NCI-H187 (cell line): Measurements from ENCODE around the gene PDE8A.

Experiments used
- DNase-seq, 2 experiments: peaks; one replicate each; lab custom pipeline; 2025; lab: John Stamatoyannopoulos, UW

The PDE8A gene

DNA sequence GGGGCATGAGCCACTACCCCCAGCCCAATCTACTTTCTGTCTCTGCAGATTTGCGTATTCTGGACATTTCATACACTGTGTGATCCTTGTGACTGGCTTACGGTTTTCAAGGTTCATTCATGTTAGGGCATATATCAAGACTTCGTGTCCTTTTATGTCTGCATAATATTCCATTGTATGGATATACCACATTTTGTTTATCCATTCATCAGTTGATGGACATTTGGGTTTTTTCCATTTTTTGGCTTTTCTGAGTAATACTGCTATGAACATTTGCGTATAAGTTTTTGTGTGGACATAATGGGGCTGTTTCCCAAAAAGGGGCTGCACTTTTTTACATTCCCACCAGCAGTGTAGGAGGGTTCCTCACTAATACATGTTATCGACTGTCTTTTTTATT is 106.6 kb downstream of the PDE8A start:
- DNase-seq = no peak

DNA sequence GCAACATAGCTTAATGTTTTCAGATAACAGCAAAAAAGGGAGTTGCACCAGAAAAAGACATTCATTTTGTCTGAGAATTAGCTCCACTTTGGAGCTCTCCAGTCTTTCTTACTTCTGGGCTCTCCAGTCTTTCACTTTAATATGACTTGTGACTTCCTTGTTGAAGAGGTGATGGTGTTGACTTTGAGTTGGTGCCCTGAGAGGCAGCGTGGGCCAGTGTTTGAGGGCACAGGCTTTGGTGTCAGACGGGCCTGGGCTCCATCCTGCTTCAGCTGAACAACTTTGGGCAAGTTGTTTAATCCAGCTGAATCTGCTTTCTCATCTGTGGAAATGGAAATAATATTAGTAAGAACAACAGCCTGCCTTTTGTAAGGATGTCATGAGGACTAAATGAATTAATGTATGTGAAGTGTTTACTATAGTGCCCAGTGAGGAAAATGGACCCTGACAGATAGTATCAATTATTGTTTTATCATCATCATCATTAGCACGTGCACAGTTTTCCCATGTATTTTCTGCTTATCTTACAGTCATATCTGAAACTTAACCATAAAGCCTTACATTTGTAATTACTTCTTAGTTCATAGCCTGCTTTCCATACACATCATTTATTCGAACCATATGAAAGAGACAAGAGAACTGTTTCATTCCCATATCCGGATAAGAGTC is 108.4 kb downstream of the PDE8A start:
- no peak for DNase-seq

DNA sequence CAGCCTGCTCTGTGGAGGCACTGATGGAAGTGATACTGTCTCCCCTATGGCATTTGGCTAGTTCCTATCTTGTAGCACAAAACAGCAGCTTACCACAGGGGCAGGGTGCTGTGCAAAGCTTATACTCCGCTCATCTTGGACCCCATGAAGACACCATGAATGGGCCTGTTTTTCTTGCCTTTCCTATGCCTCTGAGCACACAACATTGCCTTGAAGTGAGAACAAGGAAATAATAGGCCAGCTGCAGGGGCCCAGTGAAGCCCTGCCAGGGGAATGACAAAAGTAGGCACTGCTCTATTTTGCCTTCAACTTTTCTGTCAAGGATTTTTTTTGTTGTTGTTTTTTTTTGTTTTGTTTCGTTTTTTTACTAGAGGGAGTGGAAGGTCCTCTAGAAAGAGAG is 110.3 kb downstream of the PDE8A start:
- DNase-seq = no peak

DNA sequence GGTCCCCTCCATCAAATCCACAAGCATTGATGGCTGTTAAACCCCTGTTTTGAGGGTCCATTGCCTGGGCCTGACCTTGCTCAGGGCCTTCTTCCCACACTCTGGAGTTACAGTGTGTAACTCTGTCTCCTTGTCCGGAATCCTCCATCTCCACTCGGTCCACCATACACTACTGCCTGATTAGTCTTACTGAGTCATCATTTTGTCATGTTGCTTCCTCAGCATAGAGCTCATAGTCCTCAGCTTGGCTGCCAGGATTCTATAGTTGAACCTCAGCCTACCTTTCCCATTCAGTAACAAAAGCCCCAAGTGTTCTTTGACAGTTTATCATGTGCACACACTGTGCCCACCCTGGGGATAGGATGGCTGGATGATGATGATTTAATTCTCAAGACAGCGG is 113.0 kb downstream of the PDE8A start:
- no peak for DNase-seq

DNA sequence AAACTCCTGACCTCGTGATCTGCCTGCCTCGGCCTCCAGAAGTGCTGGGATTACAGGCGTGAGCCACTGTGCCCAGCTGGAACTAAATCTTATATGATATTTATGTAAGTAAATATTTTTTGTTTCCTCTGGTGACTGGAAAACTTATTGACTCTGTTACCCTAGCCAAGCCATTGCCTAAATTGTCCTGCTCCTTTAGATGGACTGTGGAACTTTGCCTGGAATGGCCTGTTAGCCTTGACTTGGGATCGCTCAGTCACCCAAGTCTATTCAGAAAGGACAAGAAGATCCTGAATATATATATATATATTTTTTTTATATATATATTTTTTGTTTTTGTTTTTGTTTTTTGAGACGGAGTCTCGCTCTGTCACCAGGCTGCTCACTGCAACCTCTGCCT is 113.9 kb downstream of the PDE8A start:
- no peak for DNase-seq

DNA sequence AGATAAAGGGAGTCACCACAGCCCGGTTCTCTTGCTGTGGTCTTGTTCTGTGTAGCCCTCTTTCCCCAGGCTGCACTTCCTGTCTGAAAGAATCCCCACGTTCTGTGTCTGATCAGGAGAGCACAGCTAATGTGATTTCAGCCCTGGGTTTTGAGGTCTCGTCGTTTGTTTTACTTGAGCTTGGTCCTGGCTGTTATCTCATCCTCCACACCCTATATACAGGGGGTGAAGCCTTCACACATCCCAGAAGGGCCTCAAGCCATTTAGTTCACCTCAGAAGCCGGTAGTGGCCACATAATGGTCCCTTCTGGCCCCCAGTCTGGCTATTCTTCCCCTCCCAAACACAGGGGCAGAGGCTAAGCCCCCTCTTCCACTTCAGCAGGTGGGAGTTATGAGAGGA is 115.6 kb downstream of the PDE8A start:
- no peak for DNase-seq

DNA sequence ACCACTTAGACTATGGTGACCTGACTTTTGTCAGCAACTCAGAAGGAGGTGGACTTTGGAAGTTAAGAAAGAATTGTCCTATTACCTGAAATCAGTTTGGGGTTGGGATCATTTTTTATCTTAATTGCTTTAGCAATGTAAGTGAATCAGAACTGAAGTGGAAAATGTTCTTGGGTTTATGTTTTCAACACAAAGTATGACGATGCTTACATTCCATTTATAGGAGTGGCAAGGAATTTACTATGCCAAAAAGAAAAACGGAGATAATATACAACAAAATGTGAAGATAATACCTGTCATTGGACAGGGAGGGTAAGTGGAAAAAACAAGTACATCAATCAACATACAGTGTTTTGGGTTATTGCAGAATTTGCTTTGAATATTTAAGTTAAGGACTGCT is 116.1 kb downstream of the PDE8A start:
- DNase-seq = no peak

DNA sequence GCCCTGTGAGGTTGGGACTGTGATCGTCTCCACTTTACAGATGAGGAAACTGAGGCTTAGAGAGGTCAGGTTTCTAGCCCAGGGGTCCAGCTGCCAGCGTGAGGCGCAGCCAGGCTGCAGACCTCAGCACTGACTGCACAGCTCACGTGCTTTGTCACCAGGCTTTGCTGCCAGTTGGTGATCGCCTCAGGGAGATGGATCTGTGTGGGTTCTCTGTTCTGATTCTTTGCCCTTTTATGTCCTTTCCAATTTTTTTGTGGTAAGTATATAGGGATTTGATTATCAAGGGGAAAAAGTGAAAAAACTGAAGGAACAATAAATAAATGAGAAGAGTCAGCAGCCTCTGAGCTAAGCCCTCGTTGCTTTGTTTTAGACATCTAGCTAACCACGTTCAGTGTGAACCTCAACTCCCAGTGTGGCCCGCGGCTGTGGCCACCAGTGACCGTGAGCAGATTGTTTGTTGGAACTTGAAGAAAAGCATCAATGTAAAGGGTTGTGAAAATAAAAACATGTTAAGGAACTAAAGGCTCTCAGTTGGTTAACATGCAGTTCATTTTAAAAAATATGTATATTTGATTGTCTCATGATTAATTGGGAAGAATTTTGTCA is 117.6 kb downstream of the PDE8A start:
- DNase-seq = no peak

DNA sequence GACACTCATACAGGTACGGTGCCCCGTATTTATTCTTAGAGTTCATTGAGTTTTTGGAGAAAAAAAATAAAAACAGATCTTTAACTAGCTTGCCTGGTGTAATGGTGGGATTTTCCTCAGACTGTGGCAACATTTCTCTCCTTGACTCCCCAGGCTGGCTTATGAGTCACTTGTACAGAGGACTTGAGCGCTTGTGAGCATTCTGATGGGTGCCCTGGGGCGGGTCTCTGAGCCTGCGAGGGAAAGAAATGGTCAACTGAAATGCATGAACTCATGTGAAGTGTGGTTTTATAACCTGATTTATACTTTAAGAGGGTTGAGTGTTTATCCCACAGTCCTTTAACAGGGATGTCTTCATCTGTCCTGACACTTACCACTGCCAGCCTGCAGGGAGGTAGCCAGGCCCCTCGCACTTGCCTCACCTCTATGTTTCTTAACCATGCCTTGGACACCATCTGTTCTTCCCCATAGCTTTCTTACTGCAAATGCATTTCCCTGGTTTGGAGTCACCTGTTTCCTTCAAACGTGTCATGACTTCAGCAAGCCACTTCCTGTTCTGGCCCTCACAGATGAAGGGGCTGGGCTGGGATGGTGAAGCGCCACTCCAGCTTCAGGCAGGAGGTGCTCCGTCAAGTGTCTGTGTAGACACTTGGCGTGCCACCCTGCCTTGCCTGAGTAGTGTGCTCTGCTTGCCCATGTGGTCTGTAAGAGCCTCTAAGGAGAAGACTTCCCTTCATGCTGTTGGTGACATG is 118.7 kb downstream of the PDE8A start:
- peak; percentile 26 to 43 for DNase-seq

DNA sequence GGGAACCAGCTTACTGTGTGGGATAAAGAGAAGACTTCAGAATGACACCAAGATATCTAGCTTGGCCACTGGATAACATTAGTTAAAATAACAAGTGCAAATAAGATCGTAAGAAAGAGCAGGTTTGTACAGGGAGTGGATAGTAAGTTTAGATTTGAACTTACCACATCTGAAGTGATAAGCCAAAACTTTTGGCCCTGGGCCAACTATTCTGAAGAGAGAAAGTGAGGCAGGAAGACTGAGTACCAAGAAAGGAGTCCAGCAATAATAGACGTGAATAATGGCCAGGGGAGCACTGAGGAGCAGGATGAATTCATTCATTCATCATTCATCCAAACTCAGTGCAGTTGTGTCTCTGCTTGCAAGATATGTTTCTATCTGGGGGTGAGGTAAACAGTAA is 122.9 kb downstream of the PDE8A start:
- no peak for DNase-seq

DNA sequence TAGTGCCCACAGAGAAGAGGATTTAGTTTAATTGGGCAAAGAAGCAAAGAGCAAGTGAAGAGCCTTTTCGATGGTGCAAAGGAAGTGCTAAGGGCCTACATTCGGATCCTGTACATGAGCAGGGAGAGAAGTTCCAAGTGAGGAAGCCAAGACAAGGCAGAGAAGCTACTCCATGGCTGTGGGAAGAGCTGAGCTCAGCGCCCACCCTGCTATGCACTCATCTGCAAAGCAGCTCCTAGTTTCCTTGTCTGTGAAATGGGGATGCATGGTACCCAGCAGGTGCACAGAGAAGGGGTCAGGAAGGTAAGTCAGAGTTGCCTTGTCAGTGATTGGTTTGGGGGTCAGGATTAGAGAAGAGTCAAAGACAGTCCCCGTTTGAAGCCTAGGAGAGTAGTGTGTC is 126.5 kb downstream of the PDE8A start:
- DNase-seq = no peak

DNA sequence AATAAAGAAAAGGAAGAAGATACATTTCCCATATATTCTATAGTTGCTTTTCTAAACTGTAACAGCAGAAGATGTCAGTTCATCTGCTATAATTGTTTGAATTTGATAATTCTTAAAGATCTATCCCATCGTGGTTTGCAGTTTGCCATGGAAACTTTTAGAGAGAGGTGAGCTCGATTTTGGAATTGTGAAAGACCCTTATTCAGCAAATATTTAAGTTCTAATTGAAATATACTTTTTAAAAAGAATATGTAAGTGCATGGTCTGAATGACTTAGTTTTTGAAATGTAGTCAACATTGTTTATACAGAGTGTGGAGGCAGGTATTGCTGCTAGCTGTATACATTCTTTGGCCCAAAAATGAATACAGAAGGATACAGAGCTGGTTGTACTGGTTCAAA is 127.7 kb downstream of the PDE8A start:
- no peak for DNase-seq

DNA sequence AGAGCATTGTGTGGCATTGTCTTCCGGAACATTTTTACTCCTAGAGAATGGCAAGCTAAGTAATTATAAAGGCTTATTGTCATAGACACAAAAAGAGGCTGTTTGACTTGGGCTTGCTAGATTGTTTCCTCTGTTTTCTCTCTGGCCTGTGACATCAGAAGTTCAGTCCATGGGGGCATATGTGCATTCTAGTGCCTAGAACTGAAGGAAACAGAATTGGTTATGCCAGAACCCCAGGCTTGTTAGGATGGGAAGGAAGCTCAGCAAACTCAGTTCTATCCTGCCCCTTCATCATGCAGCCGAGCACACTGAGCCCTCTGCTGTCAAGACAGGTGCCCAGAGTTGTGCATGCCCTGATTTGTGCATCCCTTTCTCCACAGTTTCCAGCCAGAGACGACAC is 131.3 kb downstream of the PDE8A start:
- no peak for DNase-seq

DNA sequence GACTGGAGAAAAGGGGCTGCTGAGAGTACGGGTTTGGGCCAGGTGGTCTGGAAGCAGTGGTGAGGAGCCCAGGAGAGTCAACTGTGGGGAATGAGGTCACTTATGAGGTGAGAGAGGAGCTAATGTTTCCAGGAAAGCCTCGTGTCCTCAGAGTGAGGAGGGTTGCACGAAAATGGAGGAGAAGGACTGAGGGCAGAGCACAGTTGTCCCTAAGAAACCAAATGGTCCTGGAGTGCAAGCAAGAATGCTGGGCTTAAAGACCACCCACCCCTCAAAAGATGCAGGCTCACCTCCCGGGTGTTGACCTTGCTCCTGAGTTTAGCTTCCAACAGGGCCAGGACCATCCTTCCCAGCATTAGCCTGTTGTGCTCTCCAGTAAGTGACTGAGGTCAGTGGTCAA is 133.2 kb downstream of the PDE8A start:
- no peak for DNase-seq

DNA sequence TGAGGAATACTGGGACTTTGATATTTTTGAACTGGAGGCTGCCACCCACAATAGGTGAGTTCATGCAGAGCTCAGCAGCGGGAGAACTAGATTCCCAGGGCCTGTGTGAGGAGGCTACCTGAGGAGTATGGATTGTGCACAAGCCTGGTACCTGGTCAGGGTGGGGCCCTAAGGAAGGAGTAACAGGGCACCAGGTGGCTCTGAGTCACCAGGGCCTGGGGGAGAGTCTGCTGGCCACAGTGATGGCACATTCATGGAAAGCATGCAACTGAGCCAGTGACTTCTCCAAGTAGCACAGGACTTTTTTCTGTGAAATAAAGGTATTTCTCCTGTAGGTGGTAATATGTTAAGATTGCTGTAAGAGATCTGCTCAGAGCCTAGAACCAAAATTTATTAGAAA is 134.4 kb downstream of the PDE8A start:
- no peak for DNase-seq

DNA sequence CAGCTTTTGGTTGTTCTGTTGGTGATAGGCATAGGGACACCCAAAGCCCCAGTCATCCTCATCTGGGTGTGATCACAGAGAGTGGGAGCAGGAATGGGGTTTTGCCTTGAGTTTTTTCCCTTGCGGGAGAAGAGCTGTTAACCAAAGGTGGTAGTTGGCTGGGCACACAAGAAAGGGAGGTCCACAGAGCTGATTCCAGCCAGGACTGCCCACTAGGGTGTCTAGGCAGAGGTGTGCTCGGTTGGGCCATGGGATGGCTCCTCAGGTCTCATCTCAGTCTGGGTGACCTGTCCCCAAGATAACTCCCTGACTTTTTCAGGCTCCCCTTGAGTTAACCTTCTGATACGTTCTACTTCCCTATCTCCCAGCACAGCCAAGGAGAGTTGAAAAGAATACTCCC is 134.8 kb downstream of the PDE8A start:
- DNase-seq = no peak

DNA sequence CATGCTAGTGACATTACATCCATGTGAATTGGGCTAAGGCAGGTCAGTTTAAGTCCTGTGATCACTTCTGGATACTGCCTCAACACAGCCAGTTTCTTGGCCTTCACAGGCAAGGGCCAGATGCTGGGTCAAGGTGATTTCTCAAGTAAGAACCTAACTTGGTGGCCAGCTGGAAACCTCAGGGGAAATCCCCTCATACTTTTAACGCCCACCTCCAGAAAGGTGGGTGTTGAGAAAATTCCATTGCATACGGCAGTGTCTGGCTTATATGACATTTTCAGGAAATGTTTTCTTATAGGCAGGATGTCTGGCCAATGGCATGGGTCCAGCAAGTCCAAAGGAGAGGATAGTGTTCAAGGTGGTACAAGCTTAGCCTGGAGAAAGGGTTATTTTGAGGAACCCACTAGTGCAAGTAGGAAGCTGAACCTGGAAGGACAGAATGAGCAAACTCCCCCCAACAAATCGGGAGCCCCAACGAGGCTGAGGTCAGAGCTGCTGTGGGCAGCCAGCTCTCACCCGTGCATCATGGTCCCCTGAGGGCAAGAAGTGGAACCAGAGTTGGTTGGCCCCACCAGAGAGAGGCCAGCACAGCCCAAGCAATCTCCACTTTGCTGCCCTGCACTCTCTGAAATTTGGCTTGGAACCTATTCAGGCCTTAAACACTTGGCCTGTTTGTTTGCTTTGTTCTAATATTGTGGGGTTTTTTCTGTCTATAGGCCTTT is 135.4 kb downstream of the PDE8A start:
- no peak for DNase-seq

DNA sequence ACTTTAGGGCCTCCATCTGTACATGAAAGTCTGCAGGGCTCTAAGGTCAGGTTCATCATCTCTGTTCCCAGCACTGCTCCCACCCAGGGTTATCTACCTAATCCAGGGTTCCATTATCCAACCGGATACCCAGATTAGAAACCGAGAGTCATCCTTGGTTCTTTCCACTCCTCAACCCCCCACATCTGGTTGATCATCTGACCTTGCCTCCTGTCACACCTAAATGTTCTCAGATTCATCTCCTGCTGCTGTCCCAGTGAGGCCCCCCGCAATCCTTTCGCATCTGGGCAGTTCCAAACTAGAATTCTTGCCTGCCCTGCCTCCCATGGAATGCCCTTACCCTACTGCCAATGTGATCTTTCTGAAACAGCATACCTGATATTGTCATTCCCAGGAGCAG is 136.5 kb downstream of the PDE8A start:
- no peak for DNase-seq

DNA sequence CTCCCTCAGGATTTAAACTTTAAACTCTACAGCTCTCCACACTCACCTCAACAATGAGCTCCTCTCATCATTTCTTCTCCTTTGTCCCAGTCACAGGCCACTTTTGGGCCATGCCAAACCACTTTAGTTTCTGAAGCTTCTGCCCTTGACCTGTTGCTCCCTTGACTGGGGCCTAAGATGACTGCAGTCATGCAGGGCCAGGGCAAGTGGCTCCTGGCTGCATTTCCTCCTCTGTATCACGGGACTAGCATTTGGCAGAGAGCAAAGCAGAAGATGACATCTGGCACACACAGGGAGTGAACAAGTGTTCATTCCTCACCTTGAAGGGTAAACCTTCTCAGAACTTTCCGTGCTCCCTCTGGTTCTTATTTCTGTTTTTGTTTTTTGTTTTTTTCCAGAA is 136.9 kb downstream of the PDE8A start:
- DNase-seq = no peak

DNA sequence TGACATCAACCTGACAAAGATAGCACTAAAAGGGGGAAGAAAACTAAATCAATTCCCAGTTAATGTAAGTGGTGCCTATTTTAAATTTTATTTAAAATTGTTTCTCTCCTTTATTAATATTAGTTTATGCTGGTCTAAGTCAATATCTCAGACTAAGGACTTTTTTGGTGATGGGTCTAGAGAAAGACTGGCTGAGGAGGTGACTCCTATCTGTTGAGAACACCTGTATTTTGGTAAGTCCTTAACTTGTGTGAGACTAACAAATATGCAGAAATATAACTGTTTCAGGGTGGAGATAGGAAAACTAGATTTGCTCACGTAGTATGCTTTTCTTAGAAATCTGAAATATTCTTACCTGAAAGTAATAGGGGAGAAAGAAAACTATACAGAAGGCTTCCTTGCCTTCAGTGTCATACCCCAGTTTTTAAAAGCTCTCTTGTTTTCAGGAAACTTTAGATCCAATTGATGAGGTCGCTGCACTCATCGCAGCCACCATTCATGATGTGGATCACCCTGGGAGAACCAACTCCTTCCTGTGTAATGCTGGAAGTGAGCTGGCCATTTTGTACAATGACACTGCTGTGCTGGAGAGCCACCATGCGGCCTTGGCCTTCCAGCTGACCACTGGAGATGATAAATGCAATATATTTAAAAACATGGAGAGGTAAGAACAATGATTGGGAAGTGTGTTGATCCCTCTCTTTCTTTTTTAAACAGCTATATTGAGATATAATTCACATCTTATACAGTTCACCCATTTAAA is 138.9 kb downstream of the PDE8A start:
- DNase-seq = no peak

DNA sequence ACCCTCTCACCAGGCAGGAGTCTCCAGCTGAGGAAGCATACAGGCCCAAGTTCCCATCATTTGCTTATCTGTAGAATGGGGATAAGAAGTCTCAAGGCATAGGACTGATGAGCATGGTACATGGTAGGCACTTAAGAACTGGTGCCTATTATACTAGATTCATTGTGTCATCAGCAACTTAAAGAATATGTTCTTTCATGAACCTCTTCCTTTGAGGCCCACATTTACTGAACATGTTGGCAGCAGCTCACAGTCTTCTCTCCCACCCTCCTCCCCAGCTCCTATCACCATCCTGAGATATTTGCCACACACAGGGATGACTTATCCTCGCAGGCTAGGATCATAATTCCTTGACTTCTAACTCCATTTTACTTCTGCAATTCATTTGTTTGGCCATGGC is 142.5 kb downstream of the PDE8A start:
- no peak for DNase-seq

DNA sequence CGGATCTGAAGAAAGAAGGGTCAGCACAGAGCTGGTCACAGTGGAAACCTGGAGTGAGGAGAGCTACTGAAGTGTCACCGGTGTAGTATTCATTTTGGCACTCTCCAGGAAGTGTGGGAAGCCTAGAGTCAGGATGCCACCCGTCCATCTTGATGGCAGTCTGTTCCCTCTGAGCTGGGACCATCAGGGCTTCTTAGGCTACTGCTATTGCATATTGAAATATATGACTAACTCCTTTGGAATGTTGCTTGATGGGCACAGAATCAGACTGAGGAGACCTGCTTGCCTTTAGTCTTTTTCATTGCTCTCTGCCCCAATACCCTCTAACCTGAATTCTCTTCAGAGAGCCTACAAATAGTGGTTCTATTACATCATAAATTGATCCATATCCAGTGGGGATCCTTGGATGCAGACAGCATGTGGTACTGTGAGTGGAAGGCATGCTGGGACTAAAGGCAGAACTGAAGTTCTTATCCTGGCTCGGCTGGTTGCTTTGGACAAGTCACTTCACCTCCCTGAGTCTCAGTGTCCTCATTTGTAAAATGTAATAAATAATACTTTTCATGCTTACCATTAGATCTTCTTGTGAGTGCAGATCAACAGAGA is 143.5 kb downstream of the PDE8A start:
- DNase-seq = no peak
